Omental fat pad (tissue), 4 donors: ENCODE data around the gene SYCE3. TPM values are rescaled to one million over a fixed set of nuclear protein-coding genes. Genes with fewer than 3 reads are reported as not detected.
A peak's percentile ranks its signal among the peaks of the same experiment; 100 is the strongest.

Source experiments
- ATAC-seq: fragments of 150-250 bp; one replicate; pipeline ENCODE4 v1.9.1; 2016; ENCODE audit warnings: mild to moderate bottlenecking, moderate library complexity; ENCODE audit not compliant: low FRiP score
- DNase-seq: peaks from one replicate; pipeline ENCODE4 v3.0.0-alpha.2; 2019; ENCODE audit warnings: low spot score
- CTCF ChIP-seq, 3 donors: fragments of 450-650 bp; IDR thresholded peaks; one replicate each; pipeline ENCODE4 v1.5.1; 2016 to 2017; ENCODE audit warnings: antibody characterized with exemption in 3 of 3, mild to moderate bottlenecking in 3 of 3, moderate library complexity in 2 of 3
- total RNA-seq, 4 donors: library from RNA; depleted of rRNA; stranded (reverse); fragments of >200 nt; gene quantifications; one replicate each; pipeline ENCODE4 v1.1.0, GENCODE V29; 2016

SYCE3 gene
- total RNA-seq, 4 donors from 2014 or later: not detected

- no peak for ATAC-seq
- no peak for TF ChIP-seq CTCF (IDR thresholded peaks at IDR 0.05)
- DNase-seq: no peak
Observed at GRCh38 chr22:50532824-50533796, 29.6 kb downstream of the SYCE3 start.

- DNase-seq (no peak), ATAC-seq (peak; percentile 23)
- TF ChIP-seq CTCF (IDR thresholded peaks at IDR 0.05): no peak
Observed at GRCh38 chr22:50531962-50532674, 30.6 kb downstream of the SYCE3 start.

DNA sequence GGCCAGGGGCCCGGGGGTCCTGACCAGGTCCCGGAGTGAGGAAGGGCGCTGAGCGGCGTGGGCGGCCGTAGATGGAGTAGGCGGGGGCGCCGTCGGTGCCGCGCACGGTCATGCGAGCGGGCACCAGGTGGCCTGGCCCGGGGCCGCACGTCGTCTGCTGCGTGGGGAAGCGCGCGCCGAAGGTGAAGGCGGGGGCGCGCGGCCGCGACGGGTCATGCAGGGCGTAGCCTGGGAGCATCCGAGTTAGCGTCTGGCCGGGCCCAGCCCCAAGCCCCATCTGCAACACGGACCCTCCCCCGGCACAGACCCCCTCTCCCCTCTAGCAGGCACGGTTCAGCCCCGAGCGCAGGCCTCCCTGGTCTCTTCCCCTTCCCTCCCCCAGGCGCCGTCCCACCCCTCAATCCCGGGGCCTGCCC, 31.2 kb downstream of the SYCE3 start:
- no peak for TF ChIP-seq CTCF (IDR thresholded peaks at IDR 0.05)
- ATAC-seq: peak; percentile 39
- no peak for DNase-seq

DNA sequence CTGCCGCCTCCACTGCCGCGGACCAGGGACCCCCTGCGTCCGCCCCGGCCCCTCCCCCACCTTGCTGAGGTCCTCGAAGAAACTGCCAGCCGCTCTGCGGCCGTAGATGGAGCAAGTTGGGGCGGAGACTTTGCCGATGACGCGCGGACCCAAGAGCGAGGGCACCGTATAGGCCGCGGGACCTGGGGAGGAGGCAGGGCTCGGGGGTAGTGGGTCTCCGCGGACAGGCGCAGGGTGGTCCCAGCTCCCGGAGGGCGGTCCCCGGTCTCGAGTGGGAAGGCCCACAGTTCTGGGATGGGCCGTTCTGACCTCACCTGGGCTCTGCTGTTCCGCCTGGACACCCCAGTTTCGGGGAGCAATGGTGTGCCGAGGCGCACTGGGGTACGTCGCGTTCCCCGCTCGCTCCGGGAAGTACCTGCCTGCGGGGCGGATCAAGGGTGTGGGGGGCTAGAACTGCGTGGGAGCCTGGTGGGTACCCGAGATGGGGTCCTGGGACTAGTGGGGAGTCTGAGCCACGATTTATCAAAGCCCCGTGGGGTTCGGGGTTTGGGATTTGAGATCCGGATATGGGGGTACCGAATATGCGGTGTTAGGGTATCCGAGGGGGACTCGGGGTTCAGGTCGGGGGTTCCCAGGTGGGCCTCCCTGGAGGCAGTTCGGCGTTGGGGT, 31.7 kb downstream of the SYCE3 start:
- ATAC-seq (peak; percentile 62), DNase-seq (peak; percentile 79)
- TF ChIP-seq CTCF (IDR thresholded peaks at IDR 0.05): no peak

DNA sequence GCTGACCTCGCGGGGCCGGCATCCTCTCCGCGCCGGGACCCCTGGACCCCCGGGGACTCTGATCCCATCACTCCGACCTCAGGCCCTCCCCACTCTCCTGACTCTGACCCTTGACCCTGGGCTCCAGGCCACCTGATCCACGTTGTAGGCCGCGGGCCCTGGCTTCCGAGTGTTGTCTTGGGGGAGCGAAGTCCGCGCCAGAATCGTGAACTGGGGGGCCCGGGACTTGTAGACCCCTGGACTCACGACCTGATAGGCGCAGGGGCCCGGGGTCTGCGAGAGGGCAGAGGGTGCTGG, 32.2 kb downstream of the SYCE3 start:
- no peak for TF ChIP-seq CTCF (IDR thresholded peaks at IDR 0.05)
- DNase-seq (no peak), ATAC-seq (no peak)

DNA sequence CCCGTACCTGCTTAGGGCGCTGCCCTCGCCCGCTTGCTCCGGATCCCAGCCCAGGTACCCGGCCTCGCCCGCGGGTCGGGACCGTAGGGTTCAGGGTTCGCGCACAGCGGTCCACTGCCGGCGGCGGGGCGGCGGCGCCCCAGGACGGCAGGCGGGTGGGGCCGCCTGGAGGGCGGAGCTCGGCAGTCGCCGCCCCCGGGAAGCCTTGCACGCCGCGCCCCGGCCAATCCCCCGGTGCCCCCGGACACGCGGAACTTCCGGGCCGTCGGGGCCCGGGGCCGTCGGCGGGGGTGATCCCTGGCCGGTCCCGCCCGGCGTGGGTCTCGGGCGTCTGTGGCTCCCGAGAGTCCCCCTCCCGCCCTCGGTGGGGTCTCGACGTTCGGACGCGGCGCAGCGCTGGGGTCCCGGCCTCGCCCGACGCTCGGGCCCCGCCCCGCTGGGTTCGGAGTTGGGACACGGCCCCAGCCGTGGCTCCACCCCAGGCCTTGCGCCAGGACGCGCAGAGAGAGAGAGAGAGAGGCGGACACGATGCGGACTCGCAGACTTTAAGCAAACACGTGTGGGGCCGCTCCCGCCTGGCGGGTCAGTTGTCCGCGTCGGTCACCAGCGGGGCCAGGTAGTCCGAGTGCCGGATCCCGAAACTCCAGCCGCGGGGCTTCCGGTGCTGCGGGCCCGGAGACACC, 32.7 kb downstream of the SYCE3 start, which contains the start of gene TYMP:
Gene TYMP (minus strand): TSS at position 116 of the 683 bp plus-strand sequence. CDS start 303 bp downstream, outside the sequence.
- no peak for DNase-seq
- no peak for TF ChIP-seq CTCF (IDR thresholded peaks at IDR 0.05)
- peak; percentile 26 for ATAC-seq
